Raji (cell line): ENCODE results near the gene ALDH3A2.

Experiments
- POLR2A ChIP-seq: IDR thresholded peaks from 2 replicates; pipeline ENCODE4 v1.6.1; 2011; ENCODE audit warnings: low read depth, low read length, control low read depth; ENCODE audit not compliant: insufficient read depth

ALDH3A2 gene

DNA sequence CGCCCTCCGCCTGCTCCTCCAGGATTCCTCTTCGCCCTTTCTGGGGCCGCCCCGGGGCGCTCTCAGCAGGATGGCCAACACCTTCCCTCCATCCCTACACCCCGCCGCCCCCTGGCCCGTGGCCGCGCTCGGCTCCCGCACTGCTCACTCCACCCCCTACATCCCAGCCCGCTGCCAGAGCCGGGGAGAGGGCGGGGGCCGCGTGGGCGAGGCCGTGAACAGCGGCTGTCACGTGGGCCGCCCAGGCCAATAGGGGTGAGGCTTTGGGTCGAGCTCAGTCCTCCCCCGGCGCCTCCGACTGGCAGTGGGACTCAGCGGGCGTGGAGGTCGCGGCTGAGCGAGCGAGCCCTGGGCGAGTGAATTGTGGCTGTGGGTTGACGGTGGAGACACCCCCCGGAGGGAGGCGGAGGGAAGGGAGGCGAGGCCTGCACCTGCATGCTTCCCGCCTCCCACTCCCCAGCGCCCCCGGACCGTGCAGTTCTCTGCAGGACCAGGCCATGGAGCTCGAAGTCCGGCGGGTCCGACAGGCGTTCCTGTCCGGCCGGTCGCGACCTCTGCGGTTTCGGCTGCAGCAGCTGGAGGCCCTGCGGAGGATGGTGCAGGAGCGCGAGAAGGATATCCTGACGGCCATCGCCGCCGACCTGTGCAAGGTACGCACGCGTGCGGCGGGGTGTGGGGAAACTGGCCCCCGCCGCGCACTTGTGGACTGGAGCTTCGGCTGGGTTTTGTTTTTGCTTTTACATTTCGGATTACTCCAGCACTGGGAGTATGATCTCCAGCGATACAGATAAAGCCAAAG is at the start of gene ALDH3A2:
TSS of gene ALDH3A2 (plus strand) at position 277 of the 799 bp plus-strand sequence. CDS start at position 498, 221 bp downstream.
- peak; percentile 74 for TF ChIP-seq POLR2A

DNA sequence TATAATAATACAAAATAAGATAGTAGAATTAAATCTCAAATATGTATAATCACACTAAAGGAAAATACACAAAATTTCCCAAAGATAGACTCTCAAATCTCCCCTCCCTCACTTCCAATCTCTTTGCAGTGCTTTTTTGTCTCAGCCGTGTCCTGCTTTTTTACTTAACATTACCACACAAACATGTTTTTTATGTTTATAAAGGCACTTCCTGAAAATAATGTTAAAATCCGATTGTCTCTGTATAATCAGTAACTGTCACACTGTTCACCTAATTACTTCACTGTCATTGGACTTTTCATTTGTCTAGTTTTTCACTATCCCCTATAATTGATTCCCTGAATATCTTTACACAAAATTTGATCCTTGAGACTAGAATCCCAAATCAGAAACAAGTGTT is 38.2 kb upstream of the ALDH3A2 start:
- TF ChIP-seq POLR2A: no peak

DNA sequence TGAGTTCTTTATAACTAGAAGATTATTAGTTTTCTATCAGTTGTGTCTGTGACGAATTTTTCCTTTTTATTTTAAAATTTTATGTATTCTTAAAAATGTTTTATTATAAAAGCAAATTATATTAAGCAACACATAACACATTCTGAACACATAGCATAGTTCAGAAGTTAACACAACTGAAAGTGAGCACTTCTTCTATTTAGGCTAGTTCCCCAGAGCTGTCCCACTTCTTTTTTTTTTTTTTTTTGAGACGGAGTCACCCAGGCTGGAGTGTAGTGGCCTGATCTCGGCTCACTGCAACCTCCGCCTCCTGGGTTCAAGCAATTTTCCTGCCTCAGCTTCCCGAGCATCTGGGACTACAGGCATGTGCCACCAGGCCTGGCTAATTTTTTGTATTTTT is 37.7 kb upstream of the ALDH3A2 start:
- no peak for TF ChIP-seq POLR2A

DNA sequence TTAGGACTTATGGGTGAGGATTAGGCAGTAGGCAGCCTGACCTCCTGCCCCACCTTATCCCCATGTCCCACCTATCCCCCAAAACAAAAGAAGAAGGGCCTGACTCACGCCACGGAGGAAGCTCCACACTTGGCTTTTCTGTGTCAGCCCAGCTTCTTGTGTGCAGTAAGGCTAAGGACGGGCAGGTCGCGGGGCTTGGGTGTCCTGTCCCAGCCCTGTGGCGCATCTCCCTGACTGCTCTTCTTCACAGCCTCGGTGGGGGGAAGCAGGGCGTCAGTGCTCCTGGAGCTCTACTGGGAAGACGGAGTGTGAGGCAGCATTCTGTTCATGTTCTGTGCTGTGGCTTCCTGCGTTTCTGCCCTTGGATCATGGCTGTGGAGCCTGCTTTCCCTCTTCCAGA is 34.6 kb upstream of the ALDH3A2 start:
- no peak for TF ChIP-seq POLR2A

DNA sequence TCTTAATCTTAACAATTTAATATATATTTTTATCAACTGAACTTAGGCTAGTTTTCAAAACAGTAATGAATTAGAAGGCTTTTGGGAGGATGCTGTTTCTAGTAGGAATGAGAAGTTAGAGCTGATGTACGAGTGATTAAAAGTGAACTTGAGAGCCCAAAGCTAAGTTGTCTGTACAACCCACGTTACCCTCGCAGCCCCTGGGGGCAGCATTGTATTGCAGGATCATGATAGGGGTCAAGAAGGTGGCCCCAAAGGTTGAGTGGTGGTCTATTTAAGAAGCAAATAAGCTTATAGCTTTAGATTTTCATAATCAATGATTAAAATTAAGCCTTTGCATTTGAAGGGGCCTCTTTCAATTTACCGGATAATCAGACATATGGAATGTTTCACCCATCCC is 33.7 kb upstream of the ALDH3A2 start:
- no peak for TF ChIP-seq POLR2A

DNA sequence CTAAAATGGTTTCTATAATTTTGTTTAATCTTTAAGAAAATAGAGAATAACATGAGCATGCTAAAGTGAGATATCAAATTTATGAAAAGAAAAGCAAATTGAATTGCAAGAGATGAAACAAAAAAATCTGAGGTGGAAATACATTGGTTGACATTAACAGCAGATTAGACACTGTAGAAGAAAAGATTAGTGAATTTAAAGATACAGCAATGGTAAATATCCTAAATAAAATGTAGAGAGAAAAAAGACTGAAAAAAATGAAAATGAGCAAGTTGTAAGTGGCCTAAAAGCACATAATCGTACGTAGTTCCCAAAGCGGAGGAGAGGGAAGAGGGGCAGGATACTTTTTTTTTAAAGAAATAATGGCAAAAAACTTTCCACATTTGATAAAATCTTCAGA is 30.5 kb upstream of the ALDH3A2 start:
- TF ChIP-seq POLR2A: no peak

DNA sequence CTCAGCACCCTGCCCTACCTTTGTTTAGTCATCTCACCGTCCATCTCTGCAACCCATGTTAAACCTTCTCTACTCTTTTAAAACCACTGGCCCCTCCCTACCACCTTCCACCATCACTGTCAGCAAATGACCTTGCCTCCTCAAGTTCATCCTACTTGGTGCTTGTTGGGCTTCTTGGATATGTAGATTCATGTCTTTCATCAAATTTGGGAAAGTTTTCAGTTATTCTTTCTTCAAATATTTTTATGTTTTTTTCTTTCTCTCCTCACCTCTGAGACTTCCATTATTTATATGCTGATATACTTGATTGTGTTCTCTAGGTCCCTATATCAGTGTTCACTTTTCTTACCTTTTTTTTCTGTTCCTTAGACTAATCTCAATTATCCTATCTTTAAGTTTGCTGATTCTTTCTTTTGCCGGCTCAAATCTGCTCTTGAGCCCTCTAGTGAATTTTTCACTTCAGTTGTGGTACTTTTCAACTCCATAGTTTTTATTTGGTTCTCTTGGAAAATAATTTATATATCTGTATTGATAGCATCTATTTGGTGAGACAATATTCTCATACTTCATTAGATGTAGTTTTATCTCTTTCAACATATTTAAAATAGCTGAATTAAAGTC is 28.7 kb upstream of the ALDH3A2 start:
- no peak for TF ChIP-seq POLR2A

DNA sequence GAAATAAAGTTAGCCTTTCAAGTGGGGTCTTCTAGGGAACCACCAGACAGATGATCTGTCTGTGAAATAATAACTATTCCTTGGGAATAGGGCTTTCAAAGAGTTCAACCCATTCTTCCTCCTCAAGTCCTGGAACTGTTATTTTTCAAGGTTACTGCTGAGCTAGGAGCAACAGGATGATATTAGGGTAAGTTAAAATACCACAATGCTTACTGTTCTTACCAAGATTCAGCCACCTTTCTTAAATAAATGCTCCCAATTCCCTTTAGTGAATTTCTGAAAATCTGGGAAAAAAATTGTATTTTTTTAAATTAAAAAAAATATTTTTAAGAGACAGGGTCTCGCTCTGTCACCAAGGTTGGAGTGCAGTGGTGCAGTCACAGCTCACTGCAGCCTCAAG is 26.9 kb upstream of the ALDH3A2 start:
- no peak for TF ChIP-seq POLR2A

DNA sequence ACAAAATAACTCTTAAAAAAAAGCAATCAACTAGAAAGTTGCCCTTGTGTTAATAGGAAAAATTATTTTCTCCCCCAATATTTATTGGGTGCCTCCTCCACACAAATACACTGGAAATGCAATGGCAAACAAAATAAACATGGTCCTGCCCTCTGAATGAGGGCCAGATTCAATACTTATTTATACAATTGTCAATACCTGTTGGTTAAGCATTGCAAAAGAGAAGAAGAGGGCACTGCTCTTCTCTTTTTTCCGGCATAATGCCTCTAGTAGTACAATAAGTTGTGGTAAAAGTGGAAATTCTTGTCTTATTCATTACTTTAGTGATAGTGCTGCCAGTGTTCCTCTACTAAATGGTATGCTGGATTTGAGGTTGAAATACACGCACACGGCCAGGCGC is 22.5 kb upstream of the ALDH3A2 start:
- no peak for TF ChIP-seq POLR2A

DNA sequence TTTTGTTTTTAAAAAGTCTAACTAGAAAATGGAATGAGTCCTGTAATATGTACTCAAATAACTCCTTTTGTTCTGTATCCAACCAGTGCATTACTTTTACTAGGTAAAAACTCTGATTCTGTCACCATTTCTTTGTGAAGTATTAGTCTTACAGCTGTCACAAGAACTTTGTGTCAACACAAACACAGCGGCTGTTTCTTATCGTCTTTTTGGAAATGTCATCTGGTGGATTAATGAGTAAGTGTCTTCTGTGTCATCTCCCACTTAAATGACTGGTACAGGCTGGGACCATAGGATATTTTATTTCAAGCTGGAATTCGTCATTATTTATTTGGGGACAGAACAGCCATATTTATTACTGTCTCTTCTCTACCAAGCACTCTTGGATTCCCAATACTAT is 19.1 kb upstream of the ALDH3A2 start:
- no peak for TF ChIP-seq POLR2A

DNA sequence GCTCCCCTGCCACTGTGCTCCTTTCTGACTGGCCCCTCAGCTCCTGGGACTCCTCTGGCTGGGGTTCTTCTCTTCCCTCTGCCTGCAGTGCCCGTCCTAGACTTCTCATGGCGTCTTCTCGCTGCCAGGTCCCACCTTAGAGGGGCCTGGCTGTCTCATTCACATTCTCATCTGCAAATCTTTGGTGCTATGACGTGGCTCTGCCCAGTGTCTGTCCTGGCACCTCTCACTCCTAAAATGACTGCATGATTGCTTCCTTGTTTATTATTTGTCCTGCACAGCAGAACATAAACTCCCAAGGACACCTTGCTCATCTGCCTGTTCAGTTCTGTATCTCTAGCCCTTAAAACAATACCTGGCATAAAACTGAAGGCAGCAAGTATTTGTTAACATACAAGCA is 18.5 kb upstream of the ALDH3A2 start:
- no peak for TF ChIP-seq POLR2A

DNA sequence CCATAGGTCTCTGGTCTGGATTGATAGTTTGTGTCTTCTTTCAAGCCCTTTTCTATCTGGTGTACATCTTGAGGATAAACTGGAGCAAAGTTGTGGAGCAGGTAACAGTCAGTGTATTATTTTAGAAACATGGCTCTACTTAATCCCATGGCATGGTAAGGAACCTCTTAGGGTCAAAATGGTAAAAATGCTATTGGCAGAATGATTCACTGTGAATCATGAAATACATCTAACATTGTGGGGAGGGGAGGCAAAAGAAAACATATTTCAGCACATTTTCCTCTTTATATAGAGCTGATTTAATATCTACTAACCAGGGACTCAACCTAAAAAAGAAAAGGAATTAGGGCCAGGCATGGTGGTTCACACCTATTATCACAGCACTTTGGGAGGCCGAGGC is 17.9 kb upstream of the ALDH3A2 start:
- no peak for TF ChIP-seq POLR2A

DNA sequence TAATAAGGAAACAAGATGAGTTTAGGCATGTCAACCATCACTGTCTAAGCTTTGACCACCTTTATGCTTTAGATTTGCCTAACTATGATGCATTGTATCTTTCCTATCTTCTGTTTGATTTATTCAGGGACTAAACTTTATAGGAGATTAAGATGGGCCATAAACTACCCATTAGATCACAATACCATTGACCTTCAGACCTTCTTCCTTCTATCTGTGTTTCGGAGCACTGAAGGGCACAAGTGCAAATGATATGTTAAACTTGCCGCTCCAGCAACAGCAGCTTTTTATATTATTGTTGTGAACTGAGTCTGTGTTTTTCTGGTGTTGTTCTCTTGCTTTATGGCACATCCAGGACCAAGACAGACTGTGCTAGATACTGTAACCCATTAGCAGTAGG is 16.6 kb upstream of the ALDH3A2 start:
- TF ChIP-seq POLR2A: no peak

DNA sequence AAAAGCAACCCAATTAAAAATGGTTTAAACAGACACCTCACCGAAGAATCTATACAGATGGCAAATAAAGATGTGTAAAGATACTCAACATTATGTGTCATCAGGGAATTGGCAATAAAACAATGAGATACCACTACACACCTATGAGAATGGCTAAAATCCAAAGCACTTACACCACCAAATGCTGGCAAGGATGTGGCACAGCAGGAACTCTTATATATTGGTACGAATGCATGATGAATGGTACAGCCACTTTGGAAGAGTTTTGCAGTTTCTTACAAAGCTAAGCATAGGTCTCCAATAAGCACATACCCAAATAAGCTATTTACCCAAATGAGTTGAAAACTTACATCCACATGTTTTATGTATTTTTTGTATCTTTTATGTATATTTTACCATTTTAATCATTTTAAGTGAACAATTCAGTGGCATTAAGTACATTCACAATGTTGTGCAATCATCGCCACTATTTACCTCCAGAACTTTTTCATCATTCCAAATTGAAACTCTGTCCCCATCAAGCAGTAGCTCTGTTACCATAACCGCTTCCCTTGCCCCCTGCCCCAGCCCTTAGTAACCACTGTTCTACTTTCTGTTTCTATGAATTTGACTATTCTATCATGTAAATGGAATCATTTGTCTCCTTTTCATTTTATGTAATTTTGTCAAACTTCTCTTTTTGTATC is 6.7 kb upstream of the ALDH3A2 start:
- TF ChIP-seq POLR2A: no peak

DNA sequence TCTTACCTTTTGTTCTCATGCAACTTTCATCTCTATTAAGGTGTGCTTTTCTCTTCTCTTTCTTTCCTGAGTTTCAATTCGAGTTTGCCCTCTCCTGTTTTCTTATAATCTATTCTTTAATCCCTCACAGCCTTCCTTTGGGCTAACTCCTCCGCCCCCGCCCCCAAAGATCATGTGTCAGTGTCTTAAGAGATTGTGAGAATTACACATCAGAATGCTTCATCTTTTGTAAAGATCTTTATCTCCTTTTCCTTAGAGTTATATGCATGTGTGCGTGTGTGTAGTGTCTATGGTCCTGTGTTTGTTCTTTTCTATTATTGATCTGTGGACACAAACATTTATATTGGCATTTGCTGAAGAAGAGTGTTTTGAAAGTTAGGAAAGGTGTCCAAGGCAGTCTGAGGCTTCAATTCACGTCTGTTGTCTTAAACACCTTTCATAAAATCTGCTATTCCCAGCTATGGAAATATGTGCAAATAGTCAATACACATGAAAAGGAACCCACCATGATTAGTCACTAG is 6.1 kb upstream of the ALDH3A2 start:
- no peak for TF ChIP-seq POLR2A

DNA sequence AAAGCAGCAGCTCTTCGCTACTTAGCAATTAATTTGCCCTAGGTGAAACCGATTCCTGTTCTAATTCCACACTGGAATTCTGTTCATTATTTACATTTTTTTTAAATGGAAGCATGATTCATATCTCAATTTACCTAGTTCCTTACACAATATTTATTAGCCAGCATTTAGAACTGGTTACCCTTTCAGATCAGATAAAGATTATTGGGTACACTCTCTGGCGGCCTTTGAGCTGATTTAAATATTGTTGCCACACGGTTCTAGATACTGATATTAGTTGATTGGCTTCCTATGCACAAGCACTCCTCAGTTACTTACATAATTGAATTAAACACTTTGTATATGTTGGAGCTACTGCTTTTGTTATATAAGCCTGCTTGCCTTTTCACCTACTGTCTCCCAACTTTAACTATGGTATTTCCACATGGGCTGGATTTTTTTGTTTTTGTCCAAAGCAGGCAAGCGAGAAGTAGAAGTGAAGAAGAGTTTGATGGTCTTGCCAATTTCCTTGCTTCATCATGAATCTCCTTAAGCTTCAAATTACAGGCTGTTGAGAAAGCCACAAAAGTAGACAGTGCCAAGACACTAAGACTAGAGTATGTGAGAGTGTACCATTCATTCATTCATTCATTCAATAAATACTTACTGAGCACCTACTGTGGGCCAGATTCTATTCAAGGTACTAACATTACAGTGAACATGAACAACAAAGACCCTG is 3.9 kb upstream of the ALDH3A2 start:
- TF ChIP-seq POLR2A: no peak

DNA sequence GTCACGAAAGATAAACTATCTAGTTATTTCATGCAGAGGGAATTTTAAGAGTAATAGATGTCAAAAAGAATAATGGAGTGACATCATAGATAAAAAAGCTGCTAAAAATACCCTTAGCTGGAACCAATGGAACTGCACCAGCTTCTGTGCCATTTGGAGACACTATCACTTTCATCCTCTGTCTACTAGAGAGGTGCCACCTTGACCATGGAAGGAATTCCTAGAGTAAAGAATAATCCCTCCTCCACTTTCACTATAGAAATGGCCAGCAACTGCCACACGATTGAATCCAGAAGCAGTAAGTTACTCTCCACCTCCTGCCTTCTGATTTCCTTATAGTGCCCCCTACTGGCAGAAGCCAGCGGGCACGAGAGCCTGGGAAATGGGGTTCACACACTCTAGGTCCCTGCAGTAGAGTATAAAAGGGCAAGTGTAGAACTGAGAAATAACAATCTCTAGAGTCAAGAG is 2.8 kb upstream of the ALDH3A2 start:
- no peak for TF ChIP-seq POLR2A
